ENCODE measurements around the gene VRK1.

- TF ChIP-seq CTCF (conservative IDR thresholded peaks at IDR 0.05; ENCODE audit: low read length) (no peak), EZH2phosphoT487 (IDR thresholded peaks at IDR 0.05; ENCODE audit: borderline replicate concordance, low read depth, low read length) (no peak)
Observed at GRCh38 chr14:96894966-96895365, 97.8 kb downstream of the VRK1 start.
